A673 (cell line): ENCODE data around the gene DSCAML1.

Experiments
- EZH2 ChIP-seq: fragments of 200-600 bp; sonication (generic); IDR thresholded peaks from 2 replicates; pipeline ENCODE4 v1.6.1; 2017; ENCODE audit warnings: borderline replicate concordance, low read depth, mild to moderate bottlenecking, mixed read lengths, antibody characterized with exemption, low read length; ENCODE audit not compliant: poor library complexity, severe bottlenecking
- TF ChIP-seq, protein P1 (sequence below): fragments of 300-800, 200-600 bp; sonication (generic); conservative IDR thresholded peaks from 2 replicates; pipeline ENCODE4 v1.5.1; 2017; ENCODE audit warnings: low read depth, mild to moderate bottlenecking, antibody characterized with exemption, low read length, moderate library complexity, mixed read lengths

DNA sequence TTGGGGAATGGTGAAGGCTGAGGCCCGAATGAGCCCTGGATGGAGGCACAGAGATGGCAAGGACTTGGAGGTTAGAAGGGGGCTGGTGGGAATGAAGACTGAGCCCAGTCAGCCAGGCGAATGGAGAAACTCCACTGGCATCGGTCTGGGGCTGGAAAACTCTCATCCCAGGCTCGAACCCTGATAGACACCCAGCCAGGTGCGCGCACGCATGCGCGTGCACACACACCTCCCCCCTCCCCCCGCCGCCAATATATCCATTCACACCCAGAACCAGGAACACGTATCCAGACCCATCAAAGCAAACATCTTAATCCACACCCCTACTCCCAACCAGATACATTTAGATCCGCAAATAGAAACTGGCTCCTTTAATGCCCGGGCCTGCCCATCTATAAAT, 330.1 kb downstream of the DSCAML1 start:
- TF ChIP-seq, protein P1, sequence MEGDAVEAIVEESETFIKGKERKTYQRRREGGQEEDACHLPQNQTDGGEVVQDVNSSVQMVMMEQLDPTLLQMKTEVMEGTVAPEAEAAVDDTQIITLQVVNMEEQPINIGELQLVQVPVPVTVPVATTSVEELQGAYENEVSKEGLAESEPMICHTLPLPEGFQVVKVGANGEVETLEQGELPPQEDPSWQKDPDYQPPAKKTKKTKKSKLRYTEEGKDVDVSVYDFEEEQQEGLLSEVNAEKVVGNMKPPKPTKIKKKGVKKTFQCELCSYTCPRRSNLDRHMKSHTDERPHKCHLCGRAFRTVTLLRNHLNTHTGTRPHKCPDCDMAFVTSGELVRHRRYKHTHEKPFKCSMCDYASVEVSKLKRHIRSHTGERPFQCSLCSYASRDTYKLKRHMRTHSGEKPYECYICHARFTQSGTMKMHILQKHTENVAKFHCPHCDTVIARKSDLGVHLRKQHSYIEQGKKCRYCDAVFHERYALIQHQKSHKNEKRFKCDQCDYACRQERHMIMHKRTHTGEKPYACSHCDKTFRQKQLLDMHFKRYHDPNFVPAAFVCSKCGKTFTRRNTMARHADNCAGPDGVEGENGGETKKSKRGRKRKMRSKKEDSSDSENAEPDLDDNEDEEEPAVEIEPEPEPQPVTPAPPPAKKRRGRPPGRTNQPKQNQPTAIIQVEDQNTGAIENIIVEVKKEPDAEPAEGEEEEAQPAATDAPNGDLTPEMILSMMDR: no peak
- no peak for TF ChIP-seq EZH2
